Frontal cortex (tissue), 4 donors: Measurements from ENCODE around the gene NELFB. TPM values are rescaled to one million over a fixed set of nuclear protein-coding genes. Genes with fewer than 3 reads are reported as not detected.
"Not testable (repeated sequence)": the region's sequence is repeated elsewhere in the genome, so short reads cannot be mapped to it uniquely, and the experiment has no call there.

Experiments
- DNase-seq, 2 donors: peaks; one replicate each; pipeline ENCODE4 v3.0.0; 2012; ENCODE audit warnings: low spot score in 2 of 2
- FAIRE-seq: peaks from 2 replicates; lab custom pipeline; 2012; peaks lifted over from hg19 to GRCh38; lab: Jason Lieb, UNC
- total RNA-seq: library from RNA; depleted of rRNA; stranded (reverse); fragments of >200 nt; gene quantifications from one replicate; pipeline ENCODE4 v1.2.3, GENCODE V29; 2014
- donor health status: control.
- donor health status: control.
- donor health status: control.

NELFB gene
- total RNA-seq, 1 donor from 2014 or later, result 36.7 TPM

DNA sequence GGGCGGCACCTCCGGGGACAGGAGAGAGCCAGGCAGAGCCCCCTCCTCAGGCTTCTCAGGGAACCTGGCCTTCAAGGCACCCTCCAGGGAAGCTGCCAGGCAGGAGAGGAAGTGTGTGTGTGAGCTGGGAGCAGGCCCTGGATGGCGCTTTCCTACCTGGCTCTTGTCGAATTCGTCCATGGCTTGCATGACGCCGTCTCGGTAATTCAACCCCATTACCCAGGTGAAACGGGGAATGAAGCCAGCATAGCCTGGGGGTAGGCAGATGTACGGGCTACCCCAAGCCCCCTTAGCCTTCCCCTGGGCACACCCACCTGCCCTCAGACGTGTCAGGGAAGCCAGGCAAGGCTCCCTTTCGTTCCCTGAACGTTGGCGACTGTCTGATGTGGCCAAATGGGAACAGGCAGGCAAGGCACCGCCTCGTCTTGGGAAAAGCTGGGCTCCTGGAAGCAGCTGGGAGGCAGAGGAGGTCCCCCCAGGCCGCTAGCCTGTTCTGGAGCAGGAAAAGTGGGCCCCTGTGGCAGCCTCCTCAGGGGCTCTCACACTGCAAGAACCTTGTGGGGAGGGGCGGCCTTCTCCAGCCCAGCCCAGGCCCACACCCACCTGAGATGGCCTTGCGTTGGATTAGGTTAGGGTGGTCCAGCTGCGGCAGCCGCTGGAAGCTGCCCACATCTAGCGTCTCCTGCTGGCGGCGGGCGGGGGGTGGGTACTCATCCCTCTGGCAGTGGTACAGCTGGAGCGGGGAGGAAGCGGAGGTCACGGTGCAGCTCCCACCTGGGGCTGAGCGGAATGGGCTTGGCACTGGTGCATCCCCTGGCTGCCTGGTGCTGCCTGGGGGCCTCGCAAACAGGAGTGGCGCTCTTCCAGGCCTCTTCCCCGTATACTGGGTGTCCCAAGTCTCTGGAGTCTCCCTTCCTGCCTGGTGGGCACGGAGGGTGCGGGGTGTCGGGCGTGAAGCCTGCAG, 10.4 kb upstream of the NELFB start:
- no peak for FAIRE-seq
- no peak for DNase-seq

- DNase-seq (no peak), FAIRE-seq (no peak)
Measured at GRCh38 chr9:137245450-137246421, 9.4 kb upstream of the NELFB start.

- FAIRE-seq (no peak), DNase-seq (no peak)
Measured at GRCh38 chr9:137247135-137247915, 7.8 kb upstream of the NELFB start.

GRCh38 chr9:137247916-137248175, 7.3 kb upstream of the NELFB start:
- no peak for FAIRE-seq
- DNase-seq, result no peak

DNA sequence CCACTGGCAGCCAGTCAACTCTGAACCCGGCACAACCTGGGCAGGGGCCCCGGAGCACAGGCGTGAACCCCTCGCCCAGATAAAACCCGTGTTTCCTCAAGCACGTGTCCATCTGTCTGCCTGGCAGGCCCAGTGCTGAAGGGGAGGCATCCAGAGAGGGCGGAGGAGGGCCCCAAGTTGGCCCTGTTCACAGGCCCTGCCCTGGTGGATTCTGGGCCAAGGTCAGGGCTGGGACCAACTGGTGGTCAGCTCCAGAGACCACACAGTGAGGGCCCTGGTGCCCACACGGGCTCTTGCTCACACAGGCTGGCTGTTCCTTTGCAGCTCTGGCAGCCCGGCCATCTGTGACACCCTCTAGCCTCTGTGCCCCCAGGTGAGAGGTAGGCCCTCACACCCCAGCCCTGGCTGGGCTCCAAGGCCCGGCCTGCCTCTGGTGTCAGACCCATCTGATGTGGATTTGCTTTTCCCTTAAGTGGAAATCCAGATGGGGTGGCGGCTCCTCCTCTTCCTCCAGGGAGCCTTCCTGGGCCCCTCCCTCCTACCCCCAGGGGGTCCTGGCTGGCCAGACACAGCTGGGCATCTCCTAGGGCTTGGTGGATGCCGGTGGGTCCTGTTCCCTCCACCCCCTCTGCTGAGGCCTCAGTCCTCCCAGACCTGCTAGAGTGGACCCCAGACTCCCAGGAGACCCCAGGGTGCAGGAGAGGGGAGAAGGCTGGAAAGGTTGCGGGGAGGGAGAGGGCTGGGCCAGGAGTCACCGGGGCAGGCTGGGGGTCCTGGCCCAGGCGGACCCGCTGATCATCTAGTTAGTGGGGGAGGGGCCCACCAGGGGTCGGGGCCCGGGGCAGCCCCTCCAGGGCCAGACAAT, 4.6 kb upstream of the NELFB start:
- DNase-seq (no peak), FAIRE-seq (no peak)

GRCh38 chr9:137251194-137251461, 4.0 kb upstream of the NELFB start, which contains the start of gene STPG3:
STPG3 (plus strand) TSS chr9:137251286; CDS start chr9:137251287, 1 bp downstream.
- no peak for FAIRE-seq
- DNase-seq, result no peak

GRCh38 chr9:137251490-137252268, 3.4 kb upstream of the NELFB start:
- FAIRE-seq, result no peak
- no peak for DNase-seq

DNA sequence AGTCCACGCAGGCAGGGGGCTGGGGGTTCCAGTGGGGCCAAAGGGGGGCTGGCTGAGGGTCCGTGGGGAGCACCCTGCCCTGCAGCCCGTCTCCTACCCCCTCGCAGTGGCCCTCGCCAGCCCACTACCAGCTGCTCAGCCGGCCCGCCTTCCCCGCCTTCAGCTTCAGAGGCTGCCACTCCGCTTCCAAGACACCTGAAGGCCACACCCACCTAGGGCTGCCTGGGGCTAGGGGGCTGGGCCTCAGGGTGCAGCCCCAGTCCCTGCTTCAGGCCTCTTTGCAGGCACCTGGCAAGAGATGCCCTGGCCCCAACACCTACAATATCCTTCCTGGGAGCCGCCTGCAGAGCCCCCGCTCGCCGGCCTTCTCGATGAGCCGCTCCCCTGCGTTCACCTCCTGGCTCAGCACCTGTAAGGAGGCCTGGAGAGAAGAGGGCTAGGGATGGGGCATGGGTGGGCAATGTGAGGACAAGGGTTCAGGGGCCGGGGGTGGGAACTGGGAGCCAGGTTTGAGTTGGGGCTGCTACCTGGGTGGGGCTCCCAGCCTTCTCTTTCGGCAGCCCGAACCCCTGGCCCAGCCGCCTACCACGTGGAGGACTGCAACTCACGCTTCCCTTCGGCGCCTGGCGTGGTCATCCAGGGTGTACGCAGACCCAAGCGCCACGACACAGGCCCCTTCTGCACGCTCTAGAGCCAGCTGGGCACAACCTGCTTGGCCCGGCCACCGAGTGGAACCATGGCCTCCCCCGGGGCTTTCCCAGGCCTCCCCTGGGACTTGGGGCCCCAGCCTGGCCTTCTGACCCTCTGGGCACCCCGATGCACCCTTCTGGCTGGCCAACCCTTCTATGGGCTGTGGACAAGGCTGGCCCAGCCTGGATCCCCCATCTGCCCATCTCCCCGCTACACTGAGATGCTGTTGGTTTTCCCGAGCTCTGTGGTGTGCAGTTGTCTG, 2.3 kb upstream of the NELFB start:
- FAIRE-seq (no peak), DNase-seq (no peak)

DNA sequence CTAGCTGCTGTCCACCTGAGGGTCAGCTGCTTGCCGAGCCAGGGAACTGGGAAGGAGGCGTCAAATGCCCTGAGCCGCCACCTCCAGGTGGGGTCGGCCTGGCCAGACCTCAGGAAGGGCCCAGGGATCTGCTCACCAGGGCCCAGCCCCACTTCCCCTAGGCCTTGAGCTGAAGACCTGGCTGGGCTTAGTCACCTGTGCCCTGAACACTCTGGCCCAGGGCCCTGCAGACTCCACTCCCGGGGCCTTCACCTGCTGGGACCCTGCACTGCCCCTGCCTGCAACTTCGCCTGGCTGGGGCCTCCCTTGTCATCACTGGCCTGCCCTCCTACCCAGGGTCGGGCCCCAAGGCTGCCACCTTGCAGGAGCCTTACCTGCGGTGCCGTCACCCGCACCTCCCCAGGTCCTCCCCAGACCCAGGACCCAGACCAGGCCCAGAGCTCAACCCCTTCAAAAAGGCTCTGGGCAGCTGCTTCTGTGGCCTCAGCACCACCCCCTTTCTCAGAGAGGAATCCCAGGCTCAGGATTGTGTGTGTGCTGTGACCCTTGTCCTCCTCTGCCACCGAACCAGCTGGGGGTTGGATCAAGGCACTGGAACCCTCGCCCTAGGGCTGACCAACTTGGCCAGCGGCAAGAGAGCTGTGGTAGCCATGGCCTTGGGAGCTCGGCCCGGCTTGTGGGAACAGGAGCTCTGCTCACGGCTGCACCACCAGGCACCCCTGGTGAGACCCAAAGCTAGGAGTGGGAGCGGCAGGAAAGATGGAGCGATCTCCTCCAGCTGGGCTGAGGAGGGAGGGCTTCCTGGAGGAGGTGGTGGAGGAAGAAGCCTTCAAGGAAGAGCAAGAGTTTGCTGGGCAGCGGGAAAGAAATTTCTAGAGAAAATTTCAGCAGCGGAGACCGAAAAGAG, 1.2 kb upstream of the NELFB start:
- no peak for DNase-seq
- FAIRE-seq, result no peak

DNA sequence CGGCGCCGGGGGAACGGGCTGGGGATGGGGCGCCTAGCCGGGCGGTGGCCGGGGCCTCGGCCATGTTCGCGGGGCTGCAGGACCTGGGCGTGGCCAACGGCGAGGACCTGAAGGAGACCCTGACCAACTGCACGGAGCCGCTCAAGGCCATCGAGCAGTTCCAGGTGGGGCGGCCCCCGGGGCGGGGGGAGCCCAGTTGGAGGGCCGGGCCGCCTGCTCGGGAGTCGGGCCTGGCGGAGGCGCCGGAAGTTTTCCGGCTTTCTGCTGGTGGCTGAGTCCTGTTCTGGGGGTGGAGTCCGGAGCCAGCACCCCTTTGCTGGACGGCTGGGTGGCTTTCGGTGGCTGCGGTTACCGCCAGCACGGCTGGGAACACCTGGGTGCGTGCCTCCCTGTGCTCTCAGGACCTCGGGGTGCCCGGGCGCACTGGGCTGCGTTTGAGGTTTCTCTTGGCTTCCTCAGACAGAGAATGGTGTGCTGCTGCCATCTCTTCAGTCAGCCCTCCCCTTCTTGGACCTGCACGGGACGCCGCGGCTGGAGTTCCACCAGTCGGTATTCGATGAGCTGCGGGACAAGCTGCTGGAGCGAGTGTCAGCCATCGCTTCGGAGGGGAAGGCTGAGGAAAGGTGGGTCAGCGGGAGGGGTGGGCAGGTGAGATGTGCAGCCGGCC, 454 bp downstream of the NELFB start:
- no peak for FAIRE-seq
- DNase-seq, result no peak

DNA sequence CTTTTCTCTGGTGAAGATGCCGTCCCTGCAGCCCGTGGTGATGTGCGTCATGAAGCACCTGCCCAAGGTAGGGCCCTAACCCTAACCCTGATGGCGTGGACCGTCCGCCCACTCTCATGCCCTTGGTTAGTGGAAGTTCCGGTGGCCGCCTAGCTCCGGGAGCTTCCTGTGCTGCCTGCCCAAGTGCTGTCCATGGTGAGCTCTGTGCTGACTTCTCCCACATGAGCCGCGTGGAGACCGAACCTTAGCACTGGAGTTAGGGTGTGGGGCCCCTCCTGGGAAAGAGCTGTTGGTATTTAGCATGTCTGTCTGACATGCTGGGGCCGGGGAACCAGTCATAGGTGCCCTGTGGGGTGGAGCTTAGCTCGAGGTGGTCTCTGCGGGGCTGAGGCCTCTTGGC, 1.2 kb downstream of the NELFB start:
- no peak for DNase-seq
- FAIRE-seq, result no peak

DNA sequence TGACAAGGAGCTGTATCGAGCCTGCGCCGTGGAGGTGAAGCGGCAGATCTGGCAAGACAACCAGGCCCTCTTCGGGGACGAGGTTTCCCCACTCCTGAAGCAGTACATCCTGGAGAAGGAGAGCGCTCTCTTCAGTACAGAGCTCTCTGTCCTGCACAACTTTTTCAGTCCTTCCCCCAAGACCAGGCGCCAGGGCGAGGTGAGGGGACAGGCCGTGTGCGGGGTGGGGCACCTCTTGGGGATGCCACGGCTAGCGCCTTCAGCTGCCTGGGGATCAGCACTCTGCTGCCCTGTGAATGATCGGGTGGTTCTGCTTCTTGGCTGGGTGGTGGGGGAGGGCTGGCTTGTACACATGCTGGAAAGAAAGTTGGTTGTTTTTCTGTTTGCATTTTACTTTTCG, 1.7 kb downstream of the NELFB start:
- no peak for FAIRE-seq

GRCh38 chr9:137262173-137262908, 7.2 kb downstream of the NELFB start:
- FAIRE-seq, DNase-seq: not testable (repeated sequence)

More for the DNA sequence above, 1.7 kb downstream of the NELFB start:
- DNase-seq, result no peak

DNA sequence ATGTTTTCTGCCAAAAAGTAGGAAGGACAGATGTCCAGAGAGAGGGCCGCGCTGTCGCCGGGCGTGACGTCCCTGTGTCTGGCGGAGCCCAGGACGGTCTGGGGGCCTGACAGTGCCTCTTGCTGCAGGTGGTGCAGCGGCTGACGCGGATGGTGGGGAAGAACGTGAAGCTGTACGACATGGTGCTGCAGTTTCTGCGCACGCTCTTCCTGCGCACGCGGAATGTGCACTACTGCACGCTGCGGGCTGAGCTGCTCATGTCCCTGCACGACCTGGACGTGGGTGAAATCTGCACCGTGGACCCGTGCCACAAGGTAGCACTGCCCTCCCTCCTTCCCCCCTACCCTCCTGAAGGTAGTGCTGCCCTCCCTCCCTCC, 7.8 kb downstream of the NELFB start:
- DNase-seq (no peak), FAIRE-seq (no peak)

DNA sequence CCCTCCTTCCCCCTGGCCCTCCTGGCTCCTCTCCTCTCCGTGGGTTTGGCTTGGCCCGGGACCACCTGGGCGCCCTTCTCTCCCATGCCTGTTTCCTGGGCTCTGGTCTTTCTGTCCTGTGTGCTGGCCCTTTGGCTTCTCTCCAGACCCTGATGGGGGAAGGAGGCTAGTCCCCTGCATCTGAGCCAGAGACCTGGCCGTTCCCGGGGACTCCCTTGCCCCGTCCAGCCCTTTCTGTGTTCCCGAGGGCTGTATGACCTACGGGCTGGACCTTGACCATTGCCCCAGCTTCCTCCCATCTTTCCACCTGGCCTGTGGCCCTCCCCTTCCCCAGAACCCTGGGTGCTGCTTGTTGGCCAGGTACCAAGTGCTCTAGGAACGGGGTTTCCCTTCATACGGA, 8.4 kb downstream of the NELFB start:
- DNase-seq, result no peak
- FAIRE-seq, result no peak
